ENCODE measurements around the gene NINJ2.
"Not testable (repeated sequence)": the region's sequence is repeated elsewhere in the genome, so short reads cannot be mapped to it uniquely, and the experiment has no call there.

The NINJ2 gene, protein sequence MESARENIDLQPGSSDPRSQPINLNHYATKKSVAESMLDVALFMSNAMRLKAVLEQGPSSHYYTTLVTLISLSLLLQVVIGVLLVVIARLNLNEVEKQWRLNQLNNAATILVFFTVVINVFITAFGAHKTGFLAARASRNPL

GRCh38 chr12:663293-663871, at the start of gene NINJ2:
Gene NINJ2, minus strand, starts transcription at chr12:663445. Its CDS starts 85 bp downstream, at chr12:663360.
- DNase-seq (ENCODE audit: low read depth) = no peak

DNA sequence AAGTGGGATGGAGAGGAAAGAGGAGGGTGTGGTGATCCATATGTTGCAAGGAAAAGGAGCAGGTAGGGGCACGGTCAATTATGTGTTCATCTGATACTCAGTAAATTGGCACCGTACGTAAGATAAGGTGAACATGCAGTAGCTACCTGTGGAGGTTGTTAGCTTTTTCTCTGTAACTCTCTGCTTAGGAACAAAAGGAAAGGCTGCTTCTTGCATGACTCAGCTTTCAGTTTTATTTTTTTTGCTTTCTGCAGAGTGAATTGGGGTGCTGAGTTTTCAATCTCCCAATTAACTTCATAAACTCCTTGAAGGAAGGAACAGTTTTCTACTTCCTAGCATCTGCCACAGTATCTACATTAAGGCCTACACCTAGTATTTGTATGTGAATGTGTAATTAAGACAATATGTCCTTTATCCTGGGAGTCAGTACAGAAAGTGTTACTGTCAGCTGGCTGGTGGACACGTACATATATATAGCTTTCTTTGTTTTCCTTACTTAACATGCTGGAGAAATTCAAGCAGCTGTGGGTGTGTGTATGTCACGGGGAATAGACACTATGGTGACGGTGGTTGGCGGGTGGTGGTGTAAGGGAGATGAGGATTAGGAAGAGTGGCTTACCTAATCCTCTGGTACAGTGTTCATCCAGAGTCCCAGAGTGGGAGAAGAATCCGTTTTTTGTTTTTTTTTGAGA, 49.1 kb upstream of the NINJ2 start:
- no peak for DNase-seq (ENCODE audit: low read depth)

- DNase-seq (ENCODE audit: low read depth) = no peak
Measured at GRCh38 chr12:709455-710020, 46.3 kb upstream of the NINJ2 start.

- not testable (repeated sequence) for DNase-seq (ENCODE audit: low read depth)
Measured at GRCh38 chr12:708084-708483, 44.8 kb upstream of the NINJ2 start.

DNA sequence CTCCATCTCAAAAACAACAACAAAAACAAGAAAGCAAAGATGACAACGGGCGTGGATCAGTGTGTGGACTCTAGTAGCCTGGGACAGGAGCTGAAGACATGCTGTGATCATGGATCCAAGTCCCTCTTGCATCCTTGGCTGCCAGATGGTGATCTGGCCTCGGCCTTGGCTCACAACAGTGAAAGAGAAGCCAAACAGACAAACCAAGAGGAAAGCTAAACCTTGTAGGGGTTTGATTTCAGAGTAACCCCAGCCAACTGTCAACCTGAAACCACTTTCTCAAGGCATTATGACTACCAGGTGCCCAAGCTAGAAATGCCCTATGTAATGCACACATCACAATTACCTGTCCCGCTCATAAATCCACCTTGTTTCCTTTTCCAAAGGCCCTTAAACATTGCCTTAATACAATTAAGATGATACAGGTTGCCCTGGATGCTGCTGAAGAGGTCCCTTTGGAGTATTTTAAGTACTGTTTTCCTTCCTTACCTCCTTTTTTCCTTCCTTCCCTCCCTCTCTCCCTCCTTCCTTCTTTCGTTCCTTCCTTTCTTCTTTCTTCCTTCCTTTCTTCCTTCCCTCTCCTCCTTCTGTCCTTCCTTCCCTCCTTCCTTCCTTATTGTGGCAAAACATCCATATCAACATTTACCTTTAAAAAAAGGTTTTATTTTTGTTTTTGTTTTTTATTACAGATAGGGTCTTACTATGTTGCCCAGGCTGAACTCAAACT, 41.4 kb upstream of the NINJ2 start:
- DNase-seq (ENCODE audit: low read depth) = no peak

GRCh38 chr12:701896-702539, 38.8 kb upstream of the NINJ2 start:
- DNase-seq (ENCODE audit: low read depth) = no peak

- no peak for DNase-seq (ENCODE audit: low read depth)
Measured at GRCh38 chr12:700016-700415, 36.8 kb upstream of the NINJ2 start.

DNA sequence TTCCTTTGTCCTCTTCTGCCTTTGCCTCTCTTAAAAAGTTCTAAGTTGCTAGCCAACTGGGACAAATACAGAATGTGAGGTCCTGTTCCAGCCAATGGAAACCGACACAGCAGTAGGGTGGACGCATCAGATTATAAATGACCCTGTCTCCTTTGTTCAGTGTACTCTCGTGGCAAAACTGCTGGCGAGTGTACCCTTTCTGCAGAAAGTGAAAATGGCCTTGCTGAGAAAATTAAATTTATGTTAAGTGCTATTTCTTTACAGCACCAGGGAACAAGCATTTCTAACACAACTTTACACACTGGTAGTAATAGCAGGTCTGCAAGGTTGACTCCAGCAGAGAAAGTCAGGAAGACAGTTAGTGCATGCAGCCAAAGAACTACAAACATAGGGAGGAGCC, 35.0 kb upstream of the NINJ2 start:
- DNase-seq (ENCODE audit: low read depth) = not testable (repeated sequence)

- no peak for DNase-seq (ENCODE audit: low read depth)
Measured at GRCh38 chr12:697481-697880, 34.2 kb upstream of the NINJ2 start.

GRCh38 chr12:694734-695503, 31.7 kb upstream of the NINJ2 start:
- no peak for DNase-seq (ENCODE audit: low read depth)

DNA sequence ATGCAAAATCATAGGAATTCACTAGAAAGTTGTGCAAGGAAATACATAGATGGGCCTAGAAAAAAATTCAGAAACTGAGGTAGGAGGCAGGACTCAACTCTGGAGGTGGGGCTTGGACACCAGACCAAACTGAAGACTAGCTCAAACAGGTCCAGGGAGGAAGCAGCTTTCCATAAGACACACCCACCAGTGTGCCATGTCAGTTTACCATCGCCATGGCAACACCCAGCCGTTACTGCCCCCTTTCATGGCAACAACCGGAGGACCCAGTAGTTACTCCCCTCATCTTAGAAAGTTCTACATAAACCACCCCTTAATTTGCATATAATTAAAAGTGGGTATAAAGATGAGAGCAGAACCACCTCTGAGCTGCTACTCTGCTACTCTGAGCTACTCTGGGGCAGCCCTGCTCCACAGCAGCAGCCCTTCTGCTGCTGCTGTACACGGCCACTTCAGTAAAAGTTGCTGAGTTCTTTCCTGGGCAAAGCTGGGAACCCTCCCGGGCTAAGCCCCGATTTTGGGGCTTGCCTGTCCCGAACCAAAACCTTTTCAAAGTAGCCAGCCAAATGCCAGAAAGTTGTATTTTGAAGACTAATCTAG, 30.8 kb upstream of the NINJ2 start:
- DNase-seq (ENCODE audit: low read depth) = no peak

DNA sequence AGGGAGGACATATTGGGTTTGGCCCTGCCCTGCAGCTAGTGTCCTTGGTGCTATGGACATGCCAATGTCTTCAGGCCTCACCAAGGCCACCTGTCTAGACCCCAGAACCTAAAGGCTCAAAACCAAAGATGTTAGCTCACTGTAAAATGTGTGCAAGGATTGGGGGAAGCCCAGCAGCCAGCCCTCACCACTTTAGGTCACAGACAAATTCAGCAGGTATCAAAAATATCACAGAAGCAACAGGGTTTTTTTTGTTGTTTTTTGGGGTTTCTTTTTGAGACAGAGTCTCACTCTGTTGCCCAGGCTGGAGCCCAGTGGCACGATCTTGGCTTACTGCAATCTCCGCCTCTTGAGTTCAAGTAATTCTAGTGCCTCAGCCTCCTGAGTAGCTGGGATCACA, 29.0 kb upstream of the NINJ2 start:
- no peak for DNase-seq (ENCODE audit: low read depth)

DNA sequence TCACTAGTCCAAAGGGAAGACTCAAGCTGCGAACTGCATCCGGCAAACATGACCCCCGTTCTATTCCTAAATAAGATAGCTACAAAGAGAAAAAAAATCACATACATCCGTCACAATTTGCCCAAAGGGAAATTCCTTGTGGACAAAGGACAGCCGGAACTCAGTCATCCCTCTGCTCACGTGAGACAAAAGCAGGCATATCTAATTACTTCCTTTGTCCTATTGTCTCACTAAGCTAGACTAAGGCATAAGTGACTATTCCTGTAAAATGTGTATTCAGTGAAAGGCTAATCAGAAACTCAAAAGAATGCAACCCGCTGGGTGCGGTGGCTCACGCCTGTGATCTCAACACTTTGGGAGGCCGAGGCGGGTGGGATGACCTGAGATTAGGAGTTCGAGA, 27.2 kb upstream of the NINJ2 start:
- DNase-seq (ENCODE audit: low read depth) = no peak

GRCh38 chr12:685388-685787, 22.1 kb upstream of the NINJ2 start:
- DNase-seq (ENCODE audit: low read depth) = peak; percentile 52

DNA sequence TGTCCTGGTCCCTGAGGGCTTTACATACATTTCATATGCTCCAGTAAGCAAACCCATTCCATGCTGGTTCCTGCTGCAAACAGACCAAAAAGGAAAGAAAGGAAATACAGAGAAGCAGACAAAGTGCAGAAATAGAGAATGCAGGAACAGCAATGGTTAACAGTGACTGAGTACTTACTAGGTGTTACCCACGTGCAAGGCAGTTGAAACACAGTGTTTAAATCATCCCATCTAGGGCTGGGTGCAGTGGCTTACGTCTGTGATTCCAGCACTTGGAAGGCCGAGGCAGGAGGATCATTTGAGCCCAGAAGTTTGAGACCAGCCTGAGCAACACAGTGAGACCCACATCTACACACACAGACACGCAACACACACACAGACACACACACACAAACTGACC, 21.2 kb upstream of the NINJ2 start:
- no peak for DNase-seq (ENCODE audit: low read depth)

- DNase-seq (ENCODE audit: low read depth) = no peak
Measured at GRCh38 chr12:681568-682256, 18.5 kb upstream of the NINJ2 start.

DNA sequence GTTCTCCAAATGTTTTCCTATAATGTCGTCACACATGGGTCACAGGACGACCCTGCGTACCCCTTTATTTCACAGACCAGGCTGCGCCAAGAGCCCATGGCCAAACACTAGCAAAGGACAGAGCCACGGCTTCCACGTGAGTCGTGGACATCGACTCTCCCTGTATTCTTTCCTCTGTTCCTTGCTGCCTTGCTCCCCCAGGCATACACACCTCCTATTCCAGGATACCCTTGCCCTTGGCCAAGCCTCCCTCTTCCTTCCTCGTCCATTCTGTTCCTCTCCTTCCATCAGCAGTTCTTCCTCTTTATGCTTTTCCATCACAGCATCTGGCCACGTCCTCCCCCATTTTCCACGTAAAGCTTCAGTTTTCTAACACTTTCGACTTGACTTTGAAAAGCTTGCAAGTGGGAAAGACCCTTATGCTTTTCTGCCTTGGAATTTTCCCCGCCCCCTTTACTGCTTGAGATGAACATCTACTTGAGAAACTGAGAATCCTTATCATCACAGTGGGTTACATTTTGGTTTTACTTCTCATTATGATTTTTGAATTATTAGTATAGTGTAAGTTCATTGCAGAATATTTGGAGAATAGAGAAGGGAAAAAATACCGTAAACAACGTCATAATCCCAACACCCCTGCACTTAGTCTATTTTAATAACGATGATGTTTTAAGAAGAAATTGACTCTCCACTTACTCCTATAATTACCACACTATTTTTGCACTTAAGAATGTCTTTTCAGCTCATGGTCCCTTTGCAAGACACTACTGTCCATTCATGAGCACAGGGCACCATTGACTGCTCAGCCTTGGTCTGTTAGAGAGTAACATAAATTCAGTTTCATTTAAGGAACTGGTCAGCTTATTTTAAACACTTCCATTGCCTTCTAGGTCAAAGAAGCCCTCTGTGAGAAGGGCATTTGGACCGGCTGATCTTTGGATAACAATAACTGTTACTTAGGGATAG, 15.8 kb upstream of the NINJ2 start:
- no peak for DNase-seq (ENCODE audit: low read depth)

GRCh38 chr12:675562-675961, 12.3 kb upstream of the NINJ2 start:
- DNase-seq (ENCODE audit: low read depth) = no peak

DNA sequence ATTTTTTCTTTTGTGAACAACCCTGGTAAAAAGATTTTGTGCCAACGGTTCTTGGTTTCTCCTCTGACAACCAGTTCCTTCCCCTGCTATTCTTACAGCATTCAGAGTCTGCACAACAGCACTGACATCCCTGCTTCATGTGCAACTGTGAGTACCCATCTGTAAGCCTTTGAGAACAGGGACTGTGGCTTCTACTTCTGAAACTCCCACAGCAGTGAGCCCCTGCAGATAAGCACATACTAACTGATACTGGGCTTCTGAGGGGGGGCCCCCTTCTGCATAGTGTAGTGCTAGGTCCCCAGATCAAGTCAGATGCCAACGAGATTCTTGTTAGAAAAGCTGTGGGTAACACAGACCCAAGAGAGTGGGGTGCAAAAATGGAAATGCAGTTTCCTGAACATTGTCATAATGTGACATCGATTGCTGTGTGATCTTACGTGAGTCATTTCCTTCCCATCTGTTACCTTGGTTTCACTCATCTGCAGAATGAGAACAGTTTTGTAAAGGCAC, 11.1 kb upstream of the NINJ2 start:
- peak; percentile 45 for DNase-seq (ENCODE audit: low read depth)
